AG04450 (cell line): ENCODE data around the gene CAMSAP1. TPM values are rescaled to one million over a fixed set of nuclear protein-coding genes. Genes with fewer than 3 reads are reported as not detected.

Experiments
- CTCF ChIA-PET: fragments of 300-600, 350-600 bp; formaldehyde crosslinking; extraction: SDS; loops from one replicate; lab custom pipeline; 2022; ENCODE audit warnings: antibody characterized with exemption, inconsistent platforms; lab: Charles Lee
- POLR2A ChIA-PET: fragments of 350-600 bp; formaldehyde crosslinking; extraction: SDS; loops from one replicate; lab custom pipeline; 2021; ENCODE audit warnings: antibody characterized with exemption, inconsistent platforms; lab: Yijun Ruan, JAX
- DNase-seq: peaks from one replicate; pipeline ENCODE4 v3.0.0-alpha.2; 2011; ENCODE audit warnings: low read depth, low spot score
- H3K27ac ChIP-seq: one replicate; pipeline ENCODE4 v1.5.1; 2012; ENCODE audit warnings: low read depth, low read length, control low read depth
- H3K27me3 ChIP-seq: one replicate; pipeline ENCODE4 v1.6.0; 2012; ENCODE audit warnings: low read length; ENCODE audit not compliant: control insufficient read depth, insufficient read depth
- H3K4me3 ChIP-seq: 2 replicates; pipeline ENCODE4 v1.5.1; 2011; ENCODE audit warnings: mild to moderate bottlenecking, low read depth, low read length, control low read depth
- H3K9me3 ChIP-seq: 2 replicates; pipeline ENCODE4 v1.5.1; 2012; ENCODE audit warnings: low read length; ENCODE audit not compliant: control insufficient read depth, insufficient read depth
- polyA plus RNA-seq: library from polyadenylated mRNA; depleted of rRNA; stranded (reverse); fragments of >200 nt; gene quantifications from 2 replicates; pipeline ENCODE4 v1.2.3, GENCODE V29; 2011
- TF ChIP-seq, protein P1 (sequence below): IDR thresholded peaks from 2 replicates; pipeline ENCODE4 v1.5.1; 2011; ENCODE audit warnings: low read depth, low read length, control low read depth, inconsistent platforms

Gene CAMSAP1
- polyA plus RNA-seq, 1 experiment, result 7.8 TPM

DNA sequence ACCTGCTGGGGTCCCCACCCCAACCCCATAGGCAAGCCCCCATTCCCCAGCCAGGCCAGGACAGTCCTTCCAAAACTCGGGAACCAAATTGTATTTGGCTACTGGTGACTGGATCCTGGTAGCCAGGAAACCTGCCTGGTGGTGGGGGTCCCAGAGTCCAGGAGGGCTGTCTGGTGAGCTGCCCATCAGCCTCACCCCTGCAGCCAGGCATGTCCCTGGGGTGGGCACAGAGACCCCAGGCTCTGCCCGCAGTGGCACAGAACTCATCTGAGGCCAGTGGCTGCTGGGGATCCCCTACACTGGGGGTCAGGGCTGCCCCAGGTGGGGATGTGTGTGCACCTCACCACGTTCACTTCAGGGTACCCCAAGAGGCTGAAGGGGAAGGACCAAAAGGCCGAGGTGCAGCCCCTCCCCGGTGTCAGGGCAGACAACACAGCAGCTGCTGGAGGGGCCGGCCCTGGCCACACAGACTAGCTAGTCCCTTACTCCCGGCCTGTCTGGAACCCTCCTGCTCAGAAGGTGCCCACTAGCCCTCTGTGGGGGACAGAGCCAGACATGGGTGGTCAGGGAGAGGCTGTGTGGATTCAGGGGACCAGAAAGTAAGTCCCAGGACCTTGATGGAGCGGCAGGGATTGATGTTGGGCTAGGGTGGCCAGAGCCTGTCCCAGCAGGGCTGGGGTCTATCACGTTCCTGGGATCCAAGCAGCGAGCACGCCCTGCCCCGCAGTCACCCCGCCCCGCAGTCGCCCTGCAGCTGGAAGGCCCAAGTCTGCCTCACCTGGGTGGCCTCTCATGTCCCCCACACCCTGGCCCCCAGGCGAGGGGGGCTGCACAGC, 113.9 kb downstream of the CAMSAP1 start:
- DNase-seq, result no peak
- TF ChIP-seq, protein P1, sequence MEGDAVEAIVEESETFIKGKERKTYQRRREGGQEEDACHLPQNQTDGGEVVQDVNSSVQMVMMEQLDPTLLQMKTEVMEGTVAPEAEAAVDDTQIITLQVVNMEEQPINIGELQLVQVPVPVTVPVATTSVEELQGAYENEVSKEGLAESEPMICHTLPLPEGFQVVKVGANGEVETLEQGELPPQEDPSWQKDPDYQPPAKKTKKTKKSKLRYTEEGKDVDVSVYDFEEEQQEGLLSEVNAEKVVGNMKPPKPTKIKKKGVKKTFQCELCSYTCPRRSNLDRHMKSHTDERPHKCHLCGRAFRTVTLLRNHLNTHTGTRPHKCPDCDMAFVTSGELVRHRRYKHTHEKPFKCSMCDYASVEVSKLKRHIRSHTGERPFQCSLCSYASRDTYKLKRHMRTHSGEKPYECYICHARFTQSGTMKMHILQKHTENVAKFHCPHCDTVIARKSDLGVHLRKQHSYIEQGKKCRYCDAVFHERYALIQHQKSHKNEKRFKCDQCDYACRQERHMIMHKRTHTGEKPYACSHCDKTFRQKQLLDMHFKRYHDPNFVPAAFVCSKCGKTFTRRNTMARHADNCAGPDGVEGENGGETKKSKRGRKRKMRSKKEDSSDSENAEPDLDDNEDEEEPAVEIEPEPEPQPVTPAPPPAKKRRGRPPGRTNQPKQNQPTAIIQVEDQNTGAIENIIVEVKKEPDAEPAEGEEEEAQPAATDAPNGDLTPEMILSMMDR, result no peak
- CTCF ChIA-PET, result no interaction called here
- Histone ChIP-seq H3K27me3 (peaks cover 17% of the 10 kb centered on the region), H3K4me3 (no peak overlapping the region), H3K27ac (no peak overlapping the region), H3K9me3 (no peaks in the 10 kb centered on the region)
- POLR2A ChIA-PET, result no interaction called here

DNA sequence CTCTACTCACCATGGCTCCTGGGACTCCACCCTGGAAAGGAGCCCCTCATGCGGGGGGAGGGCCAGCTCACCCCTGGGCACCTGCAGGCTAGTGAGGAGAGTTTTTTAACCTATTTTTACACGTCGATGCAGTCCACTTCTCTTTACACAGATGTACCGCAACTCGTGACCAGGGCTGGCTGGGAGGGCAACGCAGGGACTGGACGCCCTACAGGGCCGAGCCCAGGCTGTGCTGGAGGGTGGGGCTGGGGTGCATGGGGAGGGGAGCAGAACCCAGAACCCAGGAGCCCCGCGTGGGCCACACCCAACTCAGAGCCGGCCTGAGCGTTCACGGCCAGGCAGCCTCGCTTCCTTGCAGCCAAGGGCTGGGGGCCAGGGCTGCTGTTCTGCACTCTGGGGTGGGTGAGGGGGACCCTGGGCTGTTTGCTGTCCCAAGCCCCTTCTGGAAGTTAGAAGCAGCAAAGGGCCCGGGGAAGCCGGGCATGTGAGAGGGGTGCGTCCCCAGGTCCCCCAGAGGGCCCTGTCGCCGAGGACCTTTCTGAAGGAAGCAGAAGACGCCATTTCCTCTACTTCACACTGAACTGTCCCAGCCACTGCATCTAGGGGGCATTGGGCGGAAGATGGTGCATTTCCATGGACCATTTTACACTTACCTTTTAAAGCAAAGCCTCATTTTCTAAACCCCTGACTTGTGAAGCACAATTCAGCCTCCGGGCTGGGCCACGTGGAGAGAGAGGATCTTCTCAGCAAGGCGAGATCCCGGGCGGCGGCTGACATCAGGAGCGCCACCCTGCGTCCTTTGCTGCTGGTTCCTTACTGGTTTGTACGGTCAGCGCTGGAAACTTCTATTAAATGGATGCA, 114.8 kb downstream of the CAMSAP1 start:
- ChIA-PET POLR2A (no interaction called here), CTCF (no interaction called here)
- Histone ChIP-seq H3K27me3 (peaks cover 17% of the 10 kb centered on the region), H3K27ac (no peak overlapping the region), H3K4me3 (no peak overlapping the region), H3K9me3 (no peaks in the 10 kb centered on the region)
- TF ChIP-seq, protein P1, result no peak
- DNase-seq, result no peak

DNA sequence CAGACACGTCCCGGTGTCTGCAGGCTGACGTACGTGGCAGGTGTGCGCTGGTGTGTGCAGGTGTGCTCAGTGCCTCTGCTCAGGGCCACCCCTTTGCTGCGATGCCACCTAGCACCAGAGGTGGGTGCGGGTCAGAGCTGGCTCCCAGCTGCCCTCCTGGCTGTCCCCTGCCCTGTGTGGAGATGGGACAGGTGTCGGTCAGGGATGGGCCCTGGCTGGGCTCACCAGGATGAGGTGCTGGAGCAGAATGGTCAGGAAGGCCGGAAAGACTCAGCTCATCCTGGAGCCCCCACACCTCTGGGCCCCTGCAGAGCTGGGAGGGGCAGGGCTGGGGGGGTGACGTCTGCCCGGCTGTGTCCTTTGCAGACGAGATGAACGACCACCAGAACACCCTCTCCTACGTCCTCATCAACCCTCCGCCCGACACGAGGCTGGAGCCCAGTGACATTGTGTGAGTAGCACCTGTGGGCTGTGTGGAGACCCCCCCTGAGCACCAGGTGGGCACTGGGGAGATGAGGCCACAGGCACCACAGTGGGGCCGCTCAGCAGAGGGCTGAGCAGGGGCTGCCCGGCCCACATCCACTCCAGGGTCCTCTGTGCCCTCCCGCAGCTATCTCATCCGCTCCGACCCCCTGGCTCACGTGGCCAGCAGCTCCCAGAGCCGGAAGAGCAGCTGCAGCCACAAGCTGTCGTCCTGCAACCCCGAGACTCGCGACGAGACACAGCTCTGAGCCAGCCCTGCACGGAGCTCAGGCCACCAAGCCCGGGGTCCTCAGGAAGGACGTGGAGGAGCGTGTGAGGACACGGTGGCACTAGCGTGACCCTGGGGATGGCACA, 115.7 kb downstream of the CAMSAP1 start:
- H3K4me3 ChIP-seq, result no peak overlapping the region
- H3K9me3 ChIP-seq, result no peaks in the 10 kb centered on the region
- no peak overlapping the region for H3K27ac ChIP-seq
- TF ChIP-seq, protein P1, result no peak
- no peak for DNase-seq
- H3K27me3 ChIP-seq, result peaks cover 17% of the 10 kb centered on the region
- ChIA-PET POLR2A (no interaction called here), CTCF (no interaction called here)

DNA sequence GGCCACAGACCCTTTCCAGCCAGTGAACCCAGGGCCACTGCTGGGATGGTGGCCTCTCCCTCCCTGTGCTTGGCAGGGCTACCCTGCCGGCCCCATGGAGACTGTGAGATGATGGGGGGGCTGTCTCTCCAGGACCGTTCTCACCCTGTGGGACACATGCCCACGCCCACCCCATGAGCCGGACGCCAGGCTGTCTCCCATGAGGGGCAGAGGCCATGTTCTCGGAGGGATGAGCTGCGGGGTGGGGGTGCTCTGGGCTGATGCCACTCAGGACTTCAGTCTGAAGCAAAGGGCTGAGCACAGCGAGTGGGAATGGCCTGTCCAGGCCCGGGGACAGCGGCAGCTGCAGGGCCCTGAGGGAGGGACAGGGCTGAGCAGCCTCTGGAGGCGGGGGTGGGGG, 116.5 kb downstream of the CAMSAP1 start:
- Histone ChIP-seq H3K4me3 (no peak overlapping the region), H3K9me3 (no peaks in the 10 kb centered on the region), H3K27ac (no peak overlapping the region), H3K27me3 (peaks cover 17% of the 10 kb centered on the region)
- CTCF ChIA-PET, result no interaction called here
- no peak for DNase-seq
- TF ChIP-seq, protein P1, result no peak
- POLR2A ChIA-PET, result no interaction called here
